GM18873 (cell line): ENCODE measurements around the gene NRG3.
"Not testable (repeated sequence)": the region's sequence is repeated elsewhere in the genome, so short reads cannot be mapped to it uniquely, and the experiment has no call there.

Experiments
- ATAC-seq: cut with Tn5 transposase; IDR thresholded peaks from one replicate; pipeline ENCODE4 v1.9.1; 2021; ENCODE audit warnings: mild to moderate bottlenecking, moderate library complexity, moderate number of reproducible peaks; ENCODE audit not compliant: unreplicated experiment, low FRiP score

The NRG3 gene

GRCh38 chr10:82625512-82626189 is 750.7 kb downstream of the NRG3 start:
- ATAC-seq = no peak

DNA sequence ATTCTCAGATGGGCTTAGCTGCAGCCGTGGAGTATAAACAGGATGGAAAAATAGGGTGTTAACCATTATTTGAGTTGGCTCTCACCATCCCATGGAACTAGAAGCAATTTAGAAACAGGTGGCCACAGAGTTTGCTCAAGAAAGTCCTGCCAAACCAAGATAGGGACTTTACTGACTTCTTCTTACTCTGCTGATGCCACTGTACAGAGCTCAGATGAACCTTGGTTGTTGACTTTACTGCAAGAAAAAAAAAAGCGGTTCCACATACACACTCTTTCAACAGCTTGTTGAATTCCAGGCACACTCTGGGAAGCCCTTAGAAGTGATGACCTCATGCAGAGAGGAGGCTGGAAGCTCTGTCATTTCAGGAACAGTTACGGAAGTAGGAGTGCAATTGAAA is 753.4 kb downstream of the NRG3 start:
- ATAC-seq = no peak

GRCh38 chr10:82643076-82643475 is 768.1 kb downstream of the NRG3 start:
- no peak for ATAC-seq

DNA sequence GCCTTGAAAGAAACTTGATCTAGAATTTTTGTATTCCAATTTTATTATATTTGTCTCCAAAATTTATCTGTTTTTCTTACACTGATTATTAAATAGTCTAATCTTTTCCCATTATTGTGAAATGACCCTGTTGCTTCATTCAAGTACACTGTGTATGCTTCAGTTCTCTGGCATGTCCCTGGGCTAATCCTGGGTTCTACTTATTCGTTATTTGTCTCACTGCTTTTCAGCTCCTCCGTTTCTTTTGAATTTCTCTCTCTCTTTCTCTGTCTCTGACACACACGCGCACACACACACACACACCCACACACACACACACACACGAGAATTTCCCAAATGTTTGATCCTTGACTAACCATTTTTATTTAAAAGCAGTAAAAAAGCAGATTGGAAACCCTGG is 768.6 kb downstream of the NRG3 start:
- ATAC-seq = no peak

- ATAC-seq = no peak
Measured at GRCh38 chr10:82645221-82645620, 770.2 kb downstream of the NRG3 start.

DNA sequence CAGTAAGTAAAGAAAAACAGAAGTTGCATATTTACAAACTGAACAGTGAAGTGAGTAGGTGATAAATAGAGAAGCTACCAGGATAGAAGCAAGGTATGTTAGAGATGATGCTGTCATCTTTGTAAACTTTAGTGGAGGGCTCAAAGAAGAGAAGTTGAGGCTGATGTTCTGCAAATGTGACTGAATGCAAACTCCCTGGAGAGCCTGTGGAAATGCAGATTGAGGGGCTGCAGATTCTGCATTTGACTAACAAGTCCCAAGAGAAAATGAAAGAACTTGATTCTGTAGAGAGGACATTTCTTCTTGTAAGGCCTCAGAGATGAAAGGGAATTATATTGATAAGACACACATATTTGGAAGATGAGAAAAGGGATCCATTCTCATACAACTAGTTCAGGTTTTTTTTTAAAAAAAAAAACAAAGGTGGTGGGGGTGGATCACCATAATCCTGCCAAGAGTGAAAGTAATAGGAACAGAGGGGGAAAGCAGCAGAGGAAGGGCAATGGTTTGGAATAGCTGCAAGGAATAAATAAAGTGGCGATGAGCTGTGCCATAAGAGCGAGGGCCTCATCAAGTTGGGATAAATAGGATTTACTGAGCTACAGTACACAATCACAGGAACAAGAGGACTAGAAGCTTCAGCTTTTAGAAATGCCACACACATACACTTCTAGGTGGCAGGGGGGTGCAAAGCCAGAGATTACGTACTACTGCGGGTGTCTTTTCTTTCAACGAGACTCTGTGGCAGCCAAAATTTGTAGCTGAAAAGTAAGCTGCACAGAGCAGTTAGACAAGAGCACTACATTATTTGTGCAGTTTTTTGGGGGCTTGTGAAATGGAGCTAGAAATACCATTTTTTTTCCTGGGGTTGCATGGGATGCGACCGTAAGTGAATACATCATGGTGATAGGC is 778.5 kb downstream of the NRG3 start:
- ATAC-seq = no peak

- ATAC-seq = no peak
Measured at GRCh38 chr10:82660205-82660604, 785.2 kb downstream of the NRG3 start.

DNA sequence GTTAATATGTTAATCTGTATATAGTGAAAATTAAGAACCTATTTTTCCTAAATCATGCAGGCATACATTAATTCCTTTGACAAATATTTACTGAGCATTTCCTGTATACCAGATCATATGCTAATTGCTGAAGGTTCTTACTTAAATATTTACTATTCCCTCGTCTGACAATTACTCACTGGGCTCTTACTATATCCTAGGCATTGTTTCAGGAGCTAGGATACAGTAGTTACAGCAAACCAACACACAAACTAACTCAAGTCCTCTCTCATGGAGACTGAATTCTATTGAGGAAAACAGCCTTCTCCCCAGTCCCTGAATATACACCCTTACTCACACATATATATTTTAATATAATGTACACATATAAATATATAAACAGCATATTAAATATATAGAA is 786.0 kb downstream of the NRG3 start:
- no peak for ATAC-seq

DNA sequence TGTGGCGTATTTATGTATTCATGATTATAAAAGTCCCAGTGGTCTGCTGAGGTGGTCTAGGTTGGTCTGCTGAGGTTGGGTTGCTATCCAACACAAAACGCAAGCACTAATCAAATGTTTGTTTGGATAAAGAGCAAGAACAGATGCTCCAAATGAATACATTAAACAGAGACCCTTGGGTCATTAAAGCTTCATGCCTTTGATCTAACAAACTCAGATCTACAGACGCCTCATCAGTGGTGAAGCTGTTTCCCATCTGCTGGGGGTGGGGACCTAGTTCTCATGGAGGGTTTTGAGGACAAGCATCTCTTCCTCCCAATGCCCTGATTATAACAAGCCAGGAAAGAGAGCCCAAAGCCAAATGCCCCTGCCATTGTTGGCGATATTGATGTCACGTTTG is 786.7 kb downstream of the NRG3 start:
- no peak for ATAC-seq

- no peak for ATAC-seq
Measured at GRCh38 chr10:82668221-82668895, 793.4 kb downstream of the NRG3 start.

DNA sequence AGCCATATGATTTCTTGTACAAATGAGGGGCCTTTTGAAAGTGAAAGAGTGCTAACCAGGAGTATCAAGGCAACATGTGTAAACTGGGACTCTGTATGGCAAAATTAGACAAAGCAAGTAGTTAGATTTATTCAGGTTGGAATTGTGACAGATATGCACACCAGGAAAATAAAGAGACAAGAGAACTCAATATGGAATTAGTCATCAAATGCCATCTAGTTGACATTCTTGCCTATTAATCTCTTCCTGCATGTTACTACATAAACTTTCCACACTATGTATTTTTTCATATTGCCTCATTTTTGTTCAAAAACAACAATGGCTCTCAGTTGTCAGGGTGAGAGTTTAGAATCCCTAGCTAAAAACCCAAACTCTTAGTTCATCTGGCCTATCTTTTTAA is 799.0 kb downstream of the NRG3 start:
- no peak for ATAC-seq

- not testable (repeated sequence) for ATAC-seq
Measured at GRCh38 chr10:82677932-82678331, 802.9 kb downstream of the NRG3 start.

- ATAC-seq = not testable (repeated sequence)
Measured at GRCh38 chr10:82678451-82678850, 803.5 kb downstream of the NRG3 start.

DNA sequence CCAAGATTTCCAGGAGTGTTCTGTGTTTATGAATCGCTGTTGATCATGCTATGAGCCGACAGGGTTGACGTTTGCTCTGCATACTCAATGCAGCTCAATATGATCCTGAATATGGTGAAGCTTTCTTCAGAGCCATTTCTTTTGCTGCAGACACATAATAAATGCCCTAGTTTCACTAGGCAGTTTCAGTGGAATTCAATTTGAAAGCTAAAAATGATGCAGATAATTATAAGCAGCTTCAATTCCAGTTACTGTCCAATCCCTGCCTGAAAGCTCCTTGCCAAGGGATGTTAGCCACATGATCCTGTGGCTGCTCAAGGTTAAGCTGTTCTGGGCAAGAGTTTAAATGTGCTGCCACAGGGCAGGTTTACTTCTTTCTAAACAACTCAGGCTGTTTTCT is 805.6 kb downstream of the NRG3 start:
- ATAC-seq = no peak

GRCh38 chr10:82683945-82684344 is 809.0 kb downstream of the NRG3 start:
- ATAC-seq = no peak

GRCh38 chr10:82685087-82685486 is 810.1 kb downstream of the NRG3 start:
- ATAC-seq = no peak

DNA sequence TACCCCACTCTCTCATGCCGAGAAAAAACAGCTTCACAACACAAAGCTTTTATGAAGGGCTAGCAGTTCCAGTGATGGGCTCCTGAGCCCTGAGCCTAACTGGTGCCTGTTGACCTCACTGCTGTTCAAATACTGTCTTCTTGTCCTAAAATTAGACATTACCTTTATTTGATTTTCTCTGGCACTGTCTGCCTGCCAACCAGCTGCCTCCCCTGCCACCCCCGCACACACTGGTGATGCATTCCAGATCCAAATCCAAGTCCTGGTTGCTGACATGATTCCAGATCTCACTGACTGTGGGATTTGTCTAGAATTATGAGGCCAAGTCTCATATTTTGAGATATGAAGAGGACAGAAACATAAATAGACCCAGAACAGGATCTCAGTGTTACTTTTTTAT is 816.2 kb downstream of the NRG3 start:
- ATAC-seq = no peak

- ATAC-seq = no peak
Measured at GRCh38 chr10:82692458-82692857, 817.5 kb downstream of the NRG3 start.

- ATAC-seq = no peak
Measured at GRCh38 chr10:82721831-82722230, 846.8 kb downstream of the NRG3 start.

GRCh38 chr10:82722273-82722672 is 847.3 kb downstream of the NRG3 start:
- no peak for ATAC-seq

DNA sequence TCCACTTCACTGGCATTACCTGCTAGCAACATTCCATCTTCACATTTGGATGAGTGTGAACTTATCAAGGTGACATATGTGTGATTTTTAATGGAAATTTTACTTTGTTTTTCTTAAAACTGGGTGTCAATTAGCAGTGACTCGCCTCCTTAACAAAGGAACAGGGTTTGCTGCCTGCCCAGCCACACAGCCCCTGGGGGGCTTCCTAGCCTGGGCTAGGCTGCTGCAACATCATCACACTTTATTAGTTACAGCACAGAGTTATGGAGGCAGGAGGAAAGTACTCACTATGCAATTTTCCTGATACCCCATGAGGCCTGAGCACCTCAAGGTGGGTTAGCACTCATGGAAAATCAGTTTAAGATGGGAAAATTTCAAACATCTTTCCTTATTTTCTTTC is 861.3 kb downstream of the NRG3 start:
- ATAC-seq = no peak
